Measurements from ENCODE around the gene INPP4B.

The INPP4B gene

DNA sequence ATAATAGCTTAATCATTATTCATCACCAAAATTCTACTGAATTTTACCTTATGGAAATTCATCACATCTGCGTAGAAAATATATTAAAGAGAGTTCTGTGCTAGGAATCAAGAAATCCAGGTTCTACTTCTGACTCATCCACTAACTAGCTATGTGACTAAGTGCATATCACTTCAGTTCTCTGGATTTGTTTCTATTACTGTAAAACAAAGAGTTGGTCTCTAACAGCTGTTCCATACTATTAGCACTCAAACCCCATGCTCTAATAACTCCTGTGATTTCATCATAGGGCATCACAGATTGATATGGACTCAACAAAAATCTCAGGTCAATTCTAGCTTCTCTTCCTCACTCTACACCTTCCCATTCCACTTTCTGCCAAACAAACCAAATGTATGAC, 572.0 kb downstream of the INPP4B start:
- no peak for DNase-seq

DNA sequence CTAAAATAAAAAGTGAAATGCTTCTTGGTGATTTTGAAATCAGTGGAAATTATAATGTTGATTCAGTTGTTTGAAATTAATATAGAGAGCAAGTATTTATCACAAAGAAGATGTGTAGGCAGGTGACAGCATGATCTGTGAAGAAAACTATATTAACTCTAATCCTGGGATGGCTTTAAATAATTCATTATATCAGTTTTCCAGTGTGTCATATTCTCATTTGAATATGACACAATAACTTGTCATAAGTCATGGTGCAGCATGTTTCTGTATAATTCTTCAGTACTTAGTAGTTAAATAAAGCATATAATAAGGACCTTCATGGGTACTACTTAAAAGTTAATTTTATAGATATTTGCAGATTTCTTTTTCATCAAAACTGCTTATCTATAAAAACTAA, 573.6 kb downstream of the INPP4B start:
- no peak for DNase-seq

DNA sequence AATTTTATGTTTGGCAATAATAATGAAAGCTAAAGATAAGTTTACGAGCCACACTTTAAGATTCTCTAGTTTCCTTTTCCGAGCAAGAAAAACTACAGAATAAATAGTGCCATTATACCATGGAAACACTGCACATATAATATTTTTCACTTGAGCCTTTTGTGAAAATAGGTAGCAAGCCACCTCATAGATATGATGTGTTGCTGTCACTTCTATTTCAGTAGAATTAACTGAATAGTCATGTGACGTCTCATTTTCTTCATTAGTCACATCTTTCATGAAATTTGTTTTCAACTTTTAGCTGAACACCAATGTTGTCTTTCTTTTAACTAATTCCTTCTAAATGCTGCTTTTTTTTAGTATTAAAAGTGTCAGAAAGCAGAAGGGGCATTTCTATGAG, 574.3 kb downstream of the INPP4B start:
- peak; percentile 28 for DNase-seq

DNA sequence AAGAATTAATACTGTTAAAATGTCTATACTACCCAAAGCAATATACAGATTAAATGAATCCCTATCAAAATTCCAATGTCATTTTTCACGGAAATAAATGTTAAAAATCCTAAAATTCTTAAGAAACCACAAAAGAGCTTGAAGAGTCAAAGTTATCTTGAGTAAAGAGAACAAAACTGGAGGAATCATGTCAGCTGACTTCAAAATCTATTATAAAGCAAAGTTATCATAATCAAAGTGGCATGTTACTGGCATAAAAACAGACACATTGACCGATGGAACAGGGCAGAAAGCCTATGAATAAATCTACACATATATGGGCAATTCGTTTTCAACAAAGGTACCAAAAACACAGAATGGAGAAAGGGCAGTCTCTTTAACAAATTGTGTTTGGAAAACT, 579.0 kb downstream of the INPP4B start:
- DNase-seq = no peak

DNA sequence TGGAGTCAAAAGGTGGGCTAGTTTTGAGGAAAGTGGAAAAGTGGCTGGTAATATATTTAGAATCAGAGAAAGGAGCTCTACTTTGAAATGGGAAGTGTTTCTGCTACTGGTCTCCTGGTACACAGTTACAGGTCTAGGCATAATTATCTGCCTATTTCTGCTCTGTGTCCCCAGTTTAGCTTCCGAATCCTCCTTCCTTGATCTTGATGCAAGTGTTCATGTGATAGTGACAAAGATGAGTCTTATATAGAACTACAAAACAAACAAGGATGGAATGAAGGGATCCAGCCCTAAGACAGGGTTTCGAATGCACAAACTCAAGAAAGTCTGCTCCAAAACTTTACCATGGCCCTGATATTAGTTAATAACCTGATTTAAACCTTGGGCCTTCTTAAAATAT, 580.2 kb downstream of the INPP4B start:
- DNase-seq = no peak

DNA sequence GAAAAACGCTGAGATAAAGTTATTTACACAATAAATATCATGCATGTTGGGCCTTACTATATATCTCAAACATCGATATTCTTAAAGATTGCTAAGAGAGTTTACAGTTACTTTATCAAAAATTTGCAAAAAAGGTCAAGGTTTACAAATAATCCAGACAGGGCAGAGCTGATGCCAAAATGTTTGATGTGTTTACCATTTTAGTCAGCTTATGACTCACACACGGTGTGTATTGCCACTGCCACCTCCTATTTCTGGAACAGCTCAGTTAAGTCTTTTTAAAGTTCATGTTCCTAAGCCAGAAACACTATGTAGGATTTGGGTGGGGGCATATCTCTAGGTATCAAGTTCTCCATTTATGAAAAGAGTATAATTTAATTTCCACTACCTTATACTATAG, 580.6 kb downstream of the INPP4B start:
- peak; percentile 54 for DNase-seq

DNA sequence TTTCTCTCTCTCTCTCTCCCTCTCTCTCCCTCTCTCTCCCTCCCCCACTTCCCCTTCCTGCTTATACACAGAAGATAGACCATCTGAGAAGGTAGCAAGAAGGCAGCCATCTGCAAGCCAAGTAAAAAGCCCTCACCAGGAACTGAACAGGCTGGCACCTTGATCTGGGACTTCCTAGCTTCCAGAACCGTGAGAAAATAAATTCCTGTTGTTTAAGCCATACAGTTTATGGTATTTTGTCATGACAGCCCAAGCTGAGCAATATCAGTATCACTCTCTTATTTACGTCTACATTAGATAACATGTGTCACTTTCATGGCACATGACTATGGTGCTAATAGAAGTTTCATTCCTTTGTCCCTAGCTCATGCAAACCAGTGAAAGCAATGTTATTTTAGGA, 581.1 kb downstream of the INPP4B start:
- no peak for DNase-seq

DNA sequence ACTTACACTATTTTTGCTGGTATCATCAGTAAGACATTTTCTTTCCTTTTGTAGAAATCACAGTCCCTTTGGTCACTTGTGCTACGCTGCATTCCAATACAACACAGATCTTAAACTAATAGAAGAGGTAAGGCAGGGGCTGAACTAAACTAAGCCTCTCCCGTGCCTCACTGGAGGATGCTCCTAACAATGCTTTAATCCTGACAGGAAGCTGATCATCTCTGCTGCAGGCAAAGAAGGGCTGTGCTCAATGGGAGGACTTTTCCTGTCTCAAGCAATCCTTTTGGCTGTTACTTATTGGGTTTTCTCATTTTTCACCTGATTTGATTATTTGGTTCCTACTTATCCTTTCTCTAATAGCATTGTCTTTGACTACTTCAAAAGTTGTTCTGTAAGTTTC, 583.1 kb downstream of the INPP4B start:
- no peak for DNase-seq

DNA sequence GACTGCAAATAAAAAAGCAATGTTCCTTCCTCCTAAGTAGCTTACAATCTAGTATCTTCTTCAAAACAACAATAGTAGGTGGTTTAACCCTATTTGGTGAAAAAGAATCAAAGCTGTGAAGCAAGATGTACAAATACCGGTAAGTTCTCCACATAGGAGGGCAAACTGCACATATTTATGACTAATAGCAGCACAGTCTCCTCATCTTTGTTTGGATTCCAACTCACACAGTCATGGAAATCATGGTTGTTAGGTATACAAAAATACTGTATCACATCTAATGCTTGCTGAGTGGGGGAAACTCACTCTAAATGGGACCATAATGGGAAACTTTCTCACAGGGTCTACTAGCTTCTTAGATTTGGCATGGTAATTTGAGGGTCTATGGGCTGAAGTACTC, 597.2 kb downstream of the INPP4B start:
- DNase-seq = no peak

DNA sequence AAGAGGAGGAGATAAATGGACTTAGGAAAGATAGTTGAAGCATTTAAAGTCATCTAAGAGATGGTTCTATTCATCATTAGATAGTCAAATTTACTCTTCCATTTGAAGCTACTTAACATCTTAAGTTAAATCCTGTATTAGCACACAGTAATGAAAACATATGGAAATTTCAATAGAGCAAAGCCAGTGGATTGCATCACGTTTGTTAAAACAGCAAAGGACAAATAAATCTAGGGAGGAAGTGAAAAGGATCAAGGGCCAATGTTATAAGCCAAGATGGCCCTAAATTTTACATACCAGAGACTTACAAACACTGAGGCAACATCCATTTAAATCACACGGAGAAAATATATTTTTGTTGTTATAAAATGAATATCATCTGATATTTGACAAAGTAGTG, 602.8 kb downstream of the INPP4B start:
- no peak for DNase-seq

DNA sequence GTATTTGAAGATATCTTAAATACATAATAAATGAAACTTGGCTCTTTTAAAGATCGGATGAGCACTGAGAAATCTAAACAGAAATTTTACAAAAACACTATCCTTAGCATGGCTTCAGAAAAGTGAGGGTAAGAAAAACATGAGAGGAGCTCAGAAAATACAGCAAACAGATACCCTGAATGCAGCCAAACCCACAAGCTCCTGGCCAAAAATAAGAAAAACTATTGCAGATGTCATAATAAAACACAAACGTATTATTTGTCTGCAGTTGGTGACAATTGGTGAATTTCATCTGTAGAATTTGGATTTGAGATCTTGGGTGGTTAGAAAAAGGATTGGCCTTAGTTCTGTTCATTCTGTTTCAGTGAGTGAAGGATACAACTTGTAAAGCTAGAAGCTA, 603.9 kb downstream of the INPP4B start:
- no peak for DNase-seq

DNA sequence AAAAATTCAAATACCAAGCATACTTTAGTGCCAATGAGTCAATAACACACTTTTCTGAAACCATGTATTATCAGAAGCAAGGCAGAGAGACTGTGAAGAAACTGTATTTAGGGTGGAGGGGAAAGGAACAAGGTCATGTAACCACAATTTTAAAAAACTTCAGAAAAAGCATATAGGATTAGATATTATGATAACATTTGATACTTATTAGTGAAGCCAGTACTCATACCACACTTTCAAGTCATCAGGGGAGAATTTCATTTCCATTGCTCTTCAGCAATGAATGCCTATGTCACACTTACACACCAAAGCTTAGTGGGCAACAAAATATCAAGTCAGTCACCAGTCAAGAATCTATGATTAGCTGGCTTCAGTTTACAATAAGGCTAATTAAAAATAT, 607.5 kb downstream of the INPP4B start:
- no peak for DNase-seq

DNA sequence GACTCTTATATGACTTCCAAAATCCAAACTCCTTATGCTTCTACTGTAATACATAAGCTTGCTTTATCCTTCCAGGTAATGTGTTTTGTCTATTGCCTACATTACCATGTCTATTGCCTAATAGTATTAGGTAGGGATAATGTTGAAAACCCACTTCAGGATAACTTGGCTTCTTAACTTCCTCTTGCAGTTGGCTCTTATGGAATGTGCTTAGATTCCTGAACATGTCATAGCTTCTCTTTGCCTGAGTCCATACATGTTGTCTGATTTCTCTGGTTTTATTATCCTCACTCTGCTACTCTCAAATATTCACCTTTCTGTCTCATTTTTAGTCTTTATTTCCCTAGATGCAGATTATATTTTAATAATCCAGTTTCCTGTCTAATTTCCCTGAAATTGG, 609.8 kb downstream of the INPP4B start:
- DNase-seq = no peak

DNA sequence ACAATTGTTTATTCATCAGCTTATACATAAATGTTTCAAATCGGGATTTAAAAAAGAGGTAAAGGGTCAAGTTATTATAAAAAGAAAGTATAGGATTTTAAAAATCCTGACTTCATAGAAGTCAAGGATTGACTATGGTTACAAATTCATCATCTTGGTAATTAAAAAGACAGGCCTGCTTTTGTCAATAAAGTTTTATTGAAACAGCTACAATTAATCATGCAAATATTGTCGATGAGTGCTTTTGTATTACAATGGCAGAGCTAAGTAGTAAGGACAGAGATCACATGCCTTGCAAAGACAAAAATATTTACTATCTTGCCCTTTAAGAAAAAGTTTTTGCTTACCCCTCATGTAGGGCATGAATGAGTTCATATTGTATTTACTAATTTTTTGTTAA, 614.3 kb downstream of the INPP4B start:
- DNase-seq = no peak

DNA sequence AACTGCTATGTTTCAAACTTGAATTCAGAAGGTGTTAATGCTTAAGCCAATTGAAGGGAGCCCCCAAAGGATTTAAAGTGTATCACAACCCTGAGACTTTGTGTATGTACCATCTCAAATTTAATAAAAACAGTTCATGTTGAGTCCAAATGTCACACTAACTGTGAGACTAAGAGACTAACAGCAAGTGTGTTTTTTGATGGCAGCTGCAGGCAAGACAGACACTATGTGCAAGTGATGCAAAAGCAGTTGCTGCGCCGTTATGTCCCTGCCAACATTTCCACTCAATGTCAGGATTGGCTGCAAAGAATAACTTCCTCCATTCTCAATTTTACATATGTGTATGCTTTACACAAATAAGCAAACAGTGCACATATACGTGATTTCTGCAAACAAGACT, 615.1 kb downstream of the INPP4B start:
- DNase-seq = no peak

DNA sequence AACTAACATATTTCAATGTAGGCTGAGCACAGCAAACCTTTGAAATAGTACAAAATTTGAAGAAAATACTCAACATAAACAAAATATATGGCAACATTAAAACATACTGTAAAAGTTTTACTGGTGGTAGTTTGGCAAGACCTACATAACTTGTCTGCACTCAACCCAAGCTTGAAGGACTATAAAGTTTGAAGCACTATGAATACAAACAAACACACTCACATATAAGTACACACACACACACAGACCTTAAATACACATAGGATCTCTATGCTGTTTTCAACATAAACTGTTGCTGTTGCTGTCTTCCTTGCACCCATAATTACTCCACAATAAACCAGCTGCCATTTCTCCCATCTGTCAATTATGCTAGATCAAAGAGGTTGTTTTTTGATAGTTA, 620.1 kb downstream of the INPP4B start:
- DNase-seq = no peak

DNA sequence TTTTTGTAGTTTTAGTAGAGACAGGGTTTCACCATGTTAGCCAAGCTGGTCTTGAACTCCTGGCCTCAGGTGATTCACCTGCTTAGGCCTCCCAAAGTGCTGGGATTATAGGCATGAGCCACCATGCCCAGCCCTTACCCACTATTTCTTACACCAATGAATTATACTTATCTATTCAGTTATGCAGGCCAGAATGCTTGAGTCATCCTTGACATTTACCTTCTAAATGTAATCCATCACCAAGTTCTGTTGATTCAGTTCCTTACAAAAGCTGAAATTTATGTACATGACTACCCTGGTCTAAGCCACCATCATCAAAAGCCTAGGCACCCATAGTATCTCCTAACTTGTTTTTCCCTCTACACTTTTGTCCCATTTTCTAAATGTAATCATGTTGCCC, 624.0 kb downstream of the INPP4B start:
- no peak for DNase-seq

DNA sequence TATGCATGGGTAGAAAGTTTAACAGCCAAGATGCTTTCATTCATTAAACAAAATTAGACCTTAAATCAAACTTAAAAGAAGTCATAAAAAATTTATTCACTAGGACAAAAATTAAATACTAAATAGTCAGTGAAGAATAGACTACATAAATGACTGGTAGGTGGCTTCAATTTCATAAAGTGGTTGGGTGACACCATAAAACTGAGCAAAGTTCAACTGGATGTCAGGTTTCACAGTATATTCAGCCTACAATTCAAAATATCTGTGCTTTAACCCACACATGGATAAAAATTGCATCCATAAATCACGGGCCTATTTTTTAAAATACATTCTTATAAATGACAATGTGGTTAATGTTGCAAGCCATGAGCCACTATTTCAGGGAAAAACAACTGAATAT, 627.4 kb downstream of the INPP4B start:
- no peak for DNase-seq

DNA sequence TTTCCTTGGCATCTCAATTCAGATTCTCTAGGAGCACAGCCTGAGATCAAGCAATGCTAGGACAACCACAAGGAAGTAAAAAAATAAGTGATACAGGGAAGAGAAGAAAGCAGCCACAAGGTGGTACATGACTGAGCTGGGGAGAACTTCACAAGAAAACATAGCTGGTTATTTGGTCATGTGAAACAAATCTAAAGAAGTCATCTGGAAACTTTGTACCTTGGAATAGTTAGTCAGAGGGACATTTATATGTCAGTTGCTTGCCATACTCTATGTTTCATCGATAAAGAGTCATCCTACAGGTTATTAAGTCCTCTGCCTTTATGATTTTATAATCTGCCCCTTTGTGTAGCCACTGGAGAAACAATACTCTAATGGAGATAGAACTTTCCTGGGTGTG, 634.7 kb downstream of the INPP4B start:
- DNase-seq = no peak

DNA sequence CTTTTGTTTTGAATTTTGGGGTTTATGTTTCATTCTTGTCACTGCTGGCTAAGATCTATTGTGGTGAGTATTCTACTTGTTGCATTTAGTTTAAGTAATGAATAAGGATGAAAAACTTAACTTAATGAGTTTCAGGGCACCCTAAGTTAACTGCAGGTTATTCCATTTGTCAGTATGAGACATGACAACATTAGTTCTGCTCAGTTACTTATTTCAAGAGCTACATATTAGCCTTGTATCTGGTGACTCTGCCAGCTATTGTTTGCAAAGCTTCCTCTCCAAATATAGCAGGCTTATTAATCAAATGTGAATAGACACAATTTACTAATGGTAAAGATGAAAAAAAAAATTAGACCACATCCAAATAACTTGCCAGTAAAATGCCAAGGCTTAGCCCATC, 642.6 kb downstream of the INPP4B start:
- DNase-seq = no peak

DNA sequence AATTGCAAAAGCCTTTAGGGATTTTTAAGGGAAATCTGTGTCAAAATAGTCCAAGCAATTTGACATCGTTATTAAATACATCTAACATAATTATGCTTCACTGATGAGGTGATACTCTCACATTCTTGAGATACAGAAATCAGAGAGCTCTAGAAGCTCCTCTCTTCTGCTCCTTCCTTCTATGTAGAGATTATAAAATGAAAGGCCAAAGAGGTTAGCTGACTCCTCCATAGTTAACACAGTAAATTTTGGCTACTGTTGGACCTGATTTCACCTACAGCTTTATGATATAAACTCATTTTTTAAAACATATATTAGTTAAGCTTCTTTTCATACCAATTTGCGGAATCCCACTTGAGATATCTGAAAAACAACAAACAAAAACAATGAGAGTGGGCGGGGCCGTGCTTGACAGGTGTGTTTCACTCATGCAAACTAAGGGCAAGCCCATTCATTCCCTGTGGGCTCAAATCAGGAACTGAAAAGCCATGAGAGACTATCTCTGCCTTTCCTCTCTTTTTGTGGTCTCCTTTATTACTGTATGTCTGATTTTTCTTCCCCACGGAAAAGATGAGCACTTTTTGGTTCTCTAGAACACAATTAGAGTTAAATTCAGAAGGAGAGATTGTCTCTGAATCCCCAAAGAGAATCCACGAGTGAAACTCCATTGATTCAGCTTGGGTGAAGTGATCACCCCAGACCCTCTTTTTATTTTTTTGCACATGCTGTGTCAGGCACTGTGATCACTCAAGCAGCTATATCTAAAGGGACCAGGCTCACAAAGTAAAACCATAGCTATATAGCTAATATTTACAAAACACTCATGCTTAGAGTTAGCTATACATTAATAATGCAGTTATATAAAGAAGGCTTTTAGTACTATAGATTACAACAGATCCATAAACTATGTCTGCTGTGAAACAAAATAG, 643.4 kb downstream of the INPP4B start:
- no peak for DNase-seq

DNA sequence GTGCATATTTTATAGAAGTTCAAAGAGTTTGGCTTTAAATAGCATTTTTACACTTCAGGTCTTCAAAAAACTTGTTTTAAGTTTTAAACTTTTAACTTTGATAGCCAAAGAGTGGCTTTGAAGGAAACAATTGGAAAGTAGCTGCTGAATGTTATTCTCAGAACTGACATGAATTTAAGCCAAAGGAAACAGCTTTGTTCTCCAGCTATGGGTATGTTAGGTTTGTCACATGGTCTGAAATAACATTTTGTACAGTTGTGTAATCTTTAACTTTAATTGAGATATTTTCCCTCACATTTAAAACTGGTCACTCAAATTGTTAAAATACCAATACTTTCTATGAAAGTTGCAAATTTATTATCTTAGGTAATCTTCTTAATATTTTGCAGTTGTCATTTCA, 645.1 kb downstream of the INPP4B start:
- DNase-seq = no peak

DNA sequence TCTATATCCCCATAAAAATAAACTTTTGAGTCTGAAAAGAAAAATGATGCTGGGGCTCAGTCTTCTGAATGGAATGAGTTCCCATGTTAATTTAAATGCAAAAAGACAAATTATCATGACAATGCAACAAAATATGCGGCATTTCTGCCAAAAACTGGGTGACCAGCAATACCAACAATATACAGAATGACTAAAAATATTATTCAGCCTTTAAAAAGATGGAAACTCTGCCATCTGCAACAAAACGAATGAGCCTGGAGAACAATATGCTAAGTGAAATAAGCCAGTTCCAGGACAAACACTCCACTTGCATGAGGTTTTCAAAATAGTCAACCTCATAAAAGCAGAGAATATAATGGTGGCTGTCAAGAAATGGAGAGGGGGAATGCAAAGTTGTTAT, 651.2 kb downstream of the INPP4B start:
- DNase-seq = no peak

DNA sequence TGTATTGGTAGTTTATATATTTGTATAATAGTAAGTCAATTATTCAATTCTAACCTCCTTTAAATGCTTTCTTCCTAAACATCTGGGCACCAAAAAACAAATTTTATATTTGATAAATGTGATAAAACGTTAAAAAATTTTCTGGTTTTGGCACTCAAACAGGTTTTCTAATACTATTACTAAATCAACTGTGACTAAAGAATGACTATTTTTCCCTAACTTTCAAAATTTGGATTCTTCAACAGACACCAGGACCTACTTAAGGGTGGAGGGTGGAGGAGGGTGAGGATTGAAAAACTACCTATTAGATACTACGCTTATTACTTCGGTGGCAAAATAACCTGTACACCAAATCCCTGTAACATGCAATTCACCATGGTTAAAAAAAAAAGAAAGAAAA, 654.2 kb downstream of the INPP4B start:
- DNase-seq = no peak

DNA sequence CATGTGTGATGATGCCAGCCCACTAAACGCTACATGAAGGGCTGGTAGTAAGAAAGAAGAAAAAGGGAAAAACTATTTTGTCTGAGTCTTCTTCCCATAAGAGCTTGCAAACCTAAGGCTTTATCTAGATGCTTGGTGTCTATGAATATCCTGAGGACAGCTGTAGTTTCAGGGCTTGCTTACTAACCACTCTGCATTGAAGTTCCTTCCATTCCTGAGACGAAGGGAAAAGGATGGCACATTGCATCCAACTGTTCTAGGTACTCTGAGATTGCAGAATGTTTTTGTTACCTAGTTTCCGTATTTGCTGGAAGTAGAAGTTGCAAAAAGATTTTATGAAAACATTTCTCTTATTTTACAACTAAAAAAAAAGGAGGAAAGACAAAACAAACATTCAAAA, 665.1 kb downstream of the INPP4B start:
- no peak for DNase-seq
